ENCODE data around the gene SCN5A. TPM values are rescaled to one million over a fixed set of nuclear protein-coding genes. Genes with fewer than 3 reads are reported as not detected.

The SCN5A gene
- polyA plus RNA-seq, 1 of the 3 experiments (the other 2 are of a cell fraction), result 0.18 TPM

- Histone ChIP-seq H2AFZ (ENCODE audit: low read depth) (no peak overlapping the region), H3K4me3 (ENCODE audit: low read depth in 2 of 2, low read length in 1 of 2) (no peak overlapping the region), H4K20me1 (ENCODE audit: insufficient read depth) (no peaks in the 10 kb centered on the region), H3K27me3 (ENCODE audit: insufficient read depth) (no peaks in the 10 kb centered on the region), H3K4me1 (ENCODE audit: control insufficient read depth in 1 of 2, insufficient read depth in 2 of 2, low read depth in 1 of 2, low read length in 1 of 2) (no peaks in the 10 kb centered on the region), H3F3A (replicated peaks; ENCODE audit: insufficient read depth) (no peaks in the 10 kb centered on the region), H3K4me2 (no peak overlapping the region), H3K27ac (ENCODE audit: low read depth in 2 of 2, low read length in 1 of 2) (no peak overlapping the region), H3K9me3 (no peaks in the 10 kb centered on the region), H3K79me2 (ENCODE audit: insufficient read depth) (no peaks in the 10 kb centered on the region), H3K9me2 (no peaks in the 10 kb centered on the region), H3K9ac (no peak overlapping the region), H3K36me3 (replicated peaks in 1 of 2; ENCODE audit: control insufficient read depth in 1 of 2, insufficient read depth in 2 of 2, low read length in 1 of 2) (no peaks in the 10 kb centered on the region)
- TF ChIP-seq, protein P1, sequence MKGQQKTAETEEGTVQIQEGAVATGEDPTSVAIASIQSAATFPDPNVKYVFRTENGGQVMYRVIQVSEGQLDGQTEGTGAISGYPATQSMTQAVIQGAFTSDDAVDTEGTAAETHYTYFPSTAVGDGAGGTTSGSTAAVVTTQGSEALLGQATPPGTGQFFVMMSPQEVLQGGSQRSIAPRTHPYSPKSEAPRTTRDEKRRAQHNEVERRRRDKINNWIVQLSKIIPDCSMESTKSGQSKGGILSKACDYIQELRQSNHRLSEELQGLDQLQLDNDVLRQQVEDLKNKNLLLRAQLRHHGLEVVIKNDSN (IDR thresholded peaks at IDR 0.05; ENCODE audit: borderline replicate concordance, low read depth), result no peak
- TF ChIP-seq, protein P2, sequence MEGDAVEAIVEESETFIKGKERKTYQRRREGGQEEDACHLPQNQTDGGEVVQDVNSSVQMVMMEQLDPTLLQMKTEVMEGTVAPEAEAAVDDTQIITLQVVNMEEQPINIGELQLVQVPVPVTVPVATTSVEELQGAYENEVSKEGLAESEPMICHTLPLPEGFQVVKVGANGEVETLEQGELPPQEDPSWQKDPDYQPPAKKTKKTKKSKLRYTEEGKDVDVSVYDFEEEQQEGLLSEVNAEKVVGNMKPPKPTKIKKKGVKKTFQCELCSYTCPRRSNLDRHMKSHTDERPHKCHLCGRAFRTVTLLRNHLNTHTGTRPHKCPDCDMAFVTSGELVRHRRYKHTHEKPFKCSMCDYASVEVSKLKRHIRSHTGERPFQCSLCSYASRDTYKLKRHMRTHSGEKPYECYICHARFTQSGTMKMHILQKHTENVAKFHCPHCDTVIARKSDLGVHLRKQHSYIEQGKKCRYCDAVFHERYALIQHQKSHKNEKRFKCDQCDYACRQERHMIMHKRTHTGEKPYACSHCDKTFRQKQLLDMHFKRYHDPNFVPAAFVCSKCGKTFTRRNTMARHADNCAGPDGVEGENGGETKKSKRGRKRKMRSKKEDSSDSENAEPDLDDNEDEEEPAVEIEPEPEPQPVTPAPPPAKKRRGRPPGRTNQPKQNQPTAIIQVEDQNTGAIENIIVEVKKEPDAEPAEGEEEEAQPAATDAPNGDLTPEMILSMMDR (IDR thresholded peaks at IDR 0.05), result no peak
- TF ChIP-seq MEF2A (IDR thresholded peaks at IDR 0.05; ENCODE audit: borderline replicate concordance, low read depth), result no peak
- no peak for TF ChIP-seq EZH2phosphoT487 (IDR thresholded peaks at IDR 0.05; ENCODE audit: borderline replicate concordance, low read depth)
- TF ChIP-seq, protein P3, sequence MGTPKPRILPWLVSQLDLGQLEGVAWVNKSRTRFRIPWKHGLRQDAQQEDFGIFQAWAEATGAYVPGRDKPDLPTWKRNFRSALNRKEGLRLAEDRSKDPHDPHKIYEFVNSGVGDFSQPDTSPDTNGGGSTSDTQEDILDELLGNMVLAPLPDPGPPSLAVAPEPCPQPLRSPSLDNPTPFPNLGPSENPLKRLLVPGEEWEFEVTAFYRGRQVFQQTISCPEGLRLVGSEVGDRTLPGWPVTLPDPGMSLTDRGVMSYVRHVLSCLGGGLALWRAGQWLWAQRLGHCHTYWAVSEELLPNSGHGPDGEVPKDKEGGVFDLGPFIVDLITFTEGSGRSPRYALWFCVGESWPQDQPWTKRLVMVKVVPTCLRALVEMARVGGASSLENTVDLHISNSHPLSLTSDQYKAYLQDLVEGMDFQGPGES (IDR thresholded peaks at IDR 0.05; ENCODE audit: low read depth, low read length), result no peak
- no peak for TF ChIP-seq JUND (IDR thresholded peaks at IDR 0.05)
- TF ChIP-seq FOSL2 (IDR thresholded peaks at IDR 0.05; ENCODE audit: borderline replicate concordance, low read depth), result no peak
- no peak for TF ChIP-seq TCF12 (IDR thresholded peaks at IDR 0.05)
- no peak for TF ChIP-seq PBX3 (IDR thresholded peaks at IDR 0.05)
- no peak for TF ChIP-seq CHD2 (IDR thresholded peaks at IDR 0.05; ENCODE audit: low read length, partially characterized antibody)
- no peak for TF ChIP-seq NRF1 (IDR thresholded peaks at IDR 0.05; ENCODE audit: low read depth, low read length)
- no peak for TF ChIP-seq SMC3 (IDR thresholded peaks at IDR 0.05; ENCODE audit: low read depth, low read length)
- no peak for TF ChIP-seq USF2 (IDR thresholded peaks at IDR 0.05; ENCODE audit: borderline replicate concordance, low read depth, low read length)
- TF ChIP-seq ZBTB33 (IDR thresholded peaks at IDR 0.05; ENCODE audit: borderline replicate concordance, low read depth), result no peak
- TF ChIP-seq, protein P4, sequence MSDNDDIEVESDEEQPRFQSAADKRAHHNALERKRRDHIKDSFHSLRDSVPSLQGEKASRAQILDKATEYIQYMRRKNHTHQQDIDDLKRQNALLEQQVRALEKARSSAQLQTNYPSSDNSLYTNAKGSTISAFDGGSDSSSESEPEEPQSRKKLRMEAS (IDR thresholded peaks at IDR 0.05; ENCODE audit: low read depth), result no peak
- POLR2A ChIA-PET, result no interaction called here
- CTCF ChIA-PET, result interaction anchor here (1.4 to 1.6 kb wide), 2 partner anchors 45 to 48 kb away, joined by 3 to 5 read pairs; no protein-coding TSS in a partner anchor
- 80% methylated on average over 13 of the region's 13 CpGs for WGBS (ENCODE audit: low lambda C conversion rate)
- DNase-seq, result no peak
Measured at GRCh38 chr3:38566215-38566528, 83.3 kb downstream of the SCN5A start.

All from SK-N-SH (cell line).